Retina (tissue), 1 donor: ENCODE results near the gene AK8.

Experiments used
- DNase-seq: peaks from one replicate; pipeline ENCODE4 v3.0.0-alpha.2; 2016

Gene AK8

DNA sequence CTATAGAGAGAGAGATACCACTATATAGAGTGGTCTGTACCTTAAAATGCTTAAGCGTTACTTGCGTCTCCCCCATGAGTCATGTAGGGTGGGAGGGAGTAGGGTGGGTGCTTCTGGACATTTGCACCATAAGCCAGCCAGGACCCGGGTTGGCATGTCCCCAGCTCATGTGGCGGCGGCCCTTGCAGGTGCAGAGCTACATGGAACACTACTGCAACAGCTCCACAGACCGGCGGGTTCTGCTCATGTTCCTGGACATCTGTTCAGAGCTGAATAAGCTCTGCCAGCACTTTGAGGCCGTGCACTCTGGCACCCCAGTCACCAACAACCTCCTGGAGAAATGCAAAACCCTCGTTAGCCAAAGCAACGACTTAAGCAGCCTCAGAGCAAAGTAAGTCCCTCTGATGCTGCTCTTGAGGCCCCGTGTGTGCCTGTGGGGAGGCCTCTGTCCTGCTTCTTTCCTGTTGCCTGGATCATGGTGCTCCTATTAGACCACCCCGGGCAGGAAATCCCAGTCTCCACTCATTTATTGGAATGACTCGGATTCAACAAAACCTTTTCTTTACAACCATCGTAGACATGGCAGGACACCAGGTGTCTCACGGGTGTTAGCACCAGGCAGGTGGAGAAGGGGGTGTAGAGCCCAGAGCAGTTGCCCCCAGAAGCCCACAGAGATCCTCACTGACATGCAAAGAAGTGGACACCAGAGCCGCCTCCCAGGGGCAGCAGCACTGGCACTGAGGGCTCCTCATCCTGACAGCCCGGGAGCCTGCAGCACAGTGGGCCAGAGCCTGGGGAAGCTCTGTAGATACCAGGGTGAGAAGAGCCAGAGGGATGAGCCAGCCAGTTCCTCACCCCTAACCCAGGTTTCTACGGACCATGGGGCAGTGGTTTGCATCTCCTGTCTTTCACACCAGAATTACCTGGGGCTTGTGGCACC is 9.4 kb upstream of the AK8 start:
- no peak for DNase-seq

DNA sequence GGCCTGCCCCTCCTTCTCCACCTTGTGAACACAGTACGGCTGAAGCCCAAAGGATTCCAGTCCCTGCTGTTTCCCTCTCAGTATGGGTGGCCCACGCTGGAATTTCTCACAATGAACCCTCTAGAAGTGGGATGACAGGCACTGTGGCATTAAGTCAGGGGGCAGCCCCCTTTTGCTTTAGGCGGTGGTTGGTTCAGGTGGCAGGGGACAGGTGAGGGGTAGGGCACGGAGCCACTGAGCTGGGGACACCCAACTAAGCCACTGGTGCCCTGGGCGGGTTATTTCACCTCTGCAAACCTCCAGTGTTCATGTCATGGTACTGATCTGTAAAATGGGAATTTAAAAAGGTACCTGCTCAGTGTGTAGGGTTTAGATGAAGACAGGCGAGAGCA is 8.2 kb upstream of the AK8 start:
- no peak for DNase-seq

DNA sequence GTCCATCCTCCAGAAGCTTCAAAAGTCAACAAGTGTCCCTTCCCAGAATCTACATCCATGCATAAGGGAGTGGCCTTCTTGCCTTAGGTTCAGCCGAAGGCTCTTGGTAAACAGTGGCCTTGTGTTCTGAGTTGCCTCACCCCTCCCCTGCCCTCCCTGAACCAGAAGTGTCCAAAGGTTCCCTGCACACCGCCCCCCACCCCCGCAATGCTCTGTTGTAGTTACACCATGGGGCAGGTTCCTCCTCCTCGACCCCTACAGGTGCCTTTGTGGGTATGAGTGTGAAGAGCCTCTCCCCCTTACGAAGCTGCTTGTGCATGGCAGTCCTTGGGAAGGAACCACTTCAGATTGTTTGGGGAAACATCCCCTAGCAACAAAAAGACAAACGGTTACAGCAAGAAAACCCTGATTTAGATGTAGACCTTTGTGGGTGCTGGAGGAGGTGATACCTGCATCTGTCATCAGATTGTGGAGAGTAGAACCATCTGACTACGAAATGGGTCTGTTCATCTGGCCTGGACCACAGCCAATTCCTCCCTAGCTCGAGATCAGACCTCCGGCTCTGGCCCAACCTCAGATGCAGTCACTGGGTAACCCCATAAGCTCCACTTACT is 7.7 kb upstream of the AK8 start:
- no peak for DNase-seq

DNA sequence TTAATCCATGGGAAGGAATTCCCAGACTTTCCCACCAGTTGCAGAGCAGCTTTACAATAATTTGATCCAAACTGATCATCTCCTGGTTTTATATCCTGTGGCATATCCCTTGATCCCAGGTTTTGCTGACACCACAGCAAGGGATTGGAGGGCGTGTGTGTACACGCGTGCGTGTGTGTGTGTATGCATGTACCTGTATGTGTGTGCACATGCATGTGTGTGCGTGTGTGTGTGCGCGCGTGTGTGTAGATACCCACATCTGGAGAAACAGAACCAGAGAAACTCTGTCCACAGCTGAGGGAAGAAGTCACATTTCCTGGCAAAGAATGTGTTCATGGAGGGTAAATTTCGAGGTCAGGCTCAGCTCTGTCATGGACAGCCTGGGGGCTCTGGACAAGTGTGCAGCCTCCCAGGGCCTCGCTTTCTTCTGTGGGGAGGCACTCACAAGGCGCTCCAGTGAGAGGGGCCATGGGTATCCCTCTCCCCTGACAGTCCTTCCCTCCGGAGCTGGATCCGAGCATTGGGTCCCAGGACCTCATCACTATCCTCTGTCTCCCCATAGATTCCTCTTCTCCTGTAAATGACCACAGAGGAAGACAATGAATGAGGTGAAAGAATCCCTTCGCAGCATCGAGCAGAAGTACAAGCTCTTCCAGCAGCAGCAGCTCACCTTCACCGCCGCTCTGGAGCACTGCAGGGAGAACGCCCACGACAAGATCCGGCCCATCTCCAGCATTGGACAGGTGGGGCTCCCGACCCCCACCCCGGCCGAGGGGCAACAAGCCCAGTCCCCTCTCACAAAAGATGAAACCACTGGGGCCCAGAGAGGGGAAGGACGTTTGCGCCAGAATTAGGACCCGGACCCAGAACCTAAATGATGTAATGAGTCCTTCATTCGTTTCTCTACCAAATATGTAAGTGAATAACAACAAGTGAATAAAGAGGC is 5.5 kb upstream of the AK8 start:
- no peak for DNase-seq

DNA sequence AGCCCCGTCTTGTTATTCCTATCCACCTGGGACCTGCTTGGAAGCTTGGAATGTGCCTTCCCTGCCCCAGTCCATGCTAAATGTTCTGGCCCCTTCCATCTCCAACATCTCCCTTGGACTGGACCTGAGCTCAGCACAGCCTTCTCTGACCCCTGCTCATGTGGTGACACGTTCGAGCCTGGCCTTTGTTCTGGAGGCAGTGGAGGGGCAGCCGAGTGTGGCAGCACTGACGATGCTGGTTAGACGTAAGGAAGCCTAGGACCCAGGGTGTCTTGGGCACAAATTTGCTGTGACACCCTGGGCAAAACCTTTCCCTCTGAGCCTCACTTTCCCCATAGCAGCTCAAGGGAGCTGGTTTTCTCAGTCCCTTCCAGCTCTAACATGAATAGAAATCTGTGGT is 4.5 kb upstream of the AK8 start:
- DNase-seq = no peak

DNA sequence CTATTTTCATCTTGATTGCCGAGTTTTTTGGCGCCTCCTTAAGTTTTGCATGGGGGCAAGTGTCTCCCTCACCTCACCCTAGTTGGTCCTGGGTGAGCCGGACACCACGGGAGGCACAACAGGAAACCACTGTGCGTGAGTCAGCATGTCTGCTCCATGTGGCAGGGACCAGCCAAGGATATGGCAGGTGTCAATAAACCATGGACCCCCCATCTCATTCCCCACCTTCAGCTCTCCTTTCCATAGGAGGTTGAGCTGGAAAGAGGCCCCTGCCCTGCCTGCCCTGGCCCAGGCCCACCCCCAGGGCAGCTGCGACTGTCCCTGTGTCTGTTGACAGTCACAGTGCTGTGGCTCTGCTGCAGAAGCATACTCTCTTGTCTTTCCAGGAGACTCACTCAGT is 3.7 kb upstream of the AK8 start:
- no peak for DNase-seq

DNA sequence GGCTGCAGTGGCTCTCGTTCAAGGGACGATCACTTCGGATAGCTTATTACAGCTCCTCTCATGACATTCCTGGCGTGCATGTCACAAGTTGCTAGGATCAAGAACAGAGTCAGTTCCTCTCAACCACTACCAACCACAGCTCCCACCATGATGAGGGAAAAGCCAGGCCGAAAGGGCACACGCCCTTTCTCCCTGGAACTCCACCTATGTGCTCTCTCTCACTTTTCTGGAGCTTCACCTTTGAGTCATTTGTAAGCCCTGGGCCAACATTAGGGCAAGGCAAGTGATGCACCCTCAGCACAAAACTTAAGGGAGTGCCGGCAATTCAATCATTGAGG is 2.2 kb upstream of the AK8 start:
- DNase-seq = no peak

DNA sequence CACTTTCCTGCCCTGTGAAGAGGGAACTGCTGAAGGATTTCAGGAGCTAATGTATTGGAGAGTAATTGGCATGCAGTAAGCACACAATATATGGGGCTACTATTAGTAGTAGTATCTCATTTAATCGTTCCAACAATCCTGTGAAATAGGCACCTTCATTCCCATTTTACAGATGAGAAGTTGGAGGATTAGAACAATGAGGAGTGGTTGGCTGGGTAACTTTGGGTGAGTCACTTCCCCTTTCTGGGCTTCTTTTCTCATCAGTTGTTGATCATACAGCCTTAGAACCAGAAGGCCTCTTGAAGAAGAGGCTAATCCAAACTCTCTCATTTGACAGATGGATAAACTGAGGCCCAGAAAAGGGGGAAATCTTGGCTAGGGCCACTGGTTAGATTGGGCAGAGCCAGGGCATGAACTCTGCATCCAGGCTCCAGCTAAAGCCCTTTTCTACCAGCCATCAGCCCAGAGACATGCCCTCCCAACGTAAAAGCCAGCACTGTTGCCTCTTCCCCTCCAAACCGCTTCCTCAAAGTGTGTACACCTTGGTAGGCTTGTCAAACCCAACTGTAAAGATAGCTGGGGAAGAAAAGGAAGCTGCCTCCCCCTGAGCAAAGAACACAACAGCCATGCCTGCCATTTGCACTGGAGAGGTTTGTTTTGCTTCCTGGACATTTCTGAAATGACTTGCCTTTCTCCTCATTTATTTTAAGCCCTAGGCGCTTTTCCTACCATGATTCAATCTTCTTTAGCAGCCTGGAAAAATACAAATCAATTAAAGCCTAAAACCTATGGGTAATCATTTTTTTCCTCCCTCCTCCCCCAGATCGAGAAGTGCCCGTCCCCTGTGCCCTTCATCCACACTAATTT is 1.6 kb upstream of the AK8 start:
- DNase-seq = peak; percentile 50

DNA sequence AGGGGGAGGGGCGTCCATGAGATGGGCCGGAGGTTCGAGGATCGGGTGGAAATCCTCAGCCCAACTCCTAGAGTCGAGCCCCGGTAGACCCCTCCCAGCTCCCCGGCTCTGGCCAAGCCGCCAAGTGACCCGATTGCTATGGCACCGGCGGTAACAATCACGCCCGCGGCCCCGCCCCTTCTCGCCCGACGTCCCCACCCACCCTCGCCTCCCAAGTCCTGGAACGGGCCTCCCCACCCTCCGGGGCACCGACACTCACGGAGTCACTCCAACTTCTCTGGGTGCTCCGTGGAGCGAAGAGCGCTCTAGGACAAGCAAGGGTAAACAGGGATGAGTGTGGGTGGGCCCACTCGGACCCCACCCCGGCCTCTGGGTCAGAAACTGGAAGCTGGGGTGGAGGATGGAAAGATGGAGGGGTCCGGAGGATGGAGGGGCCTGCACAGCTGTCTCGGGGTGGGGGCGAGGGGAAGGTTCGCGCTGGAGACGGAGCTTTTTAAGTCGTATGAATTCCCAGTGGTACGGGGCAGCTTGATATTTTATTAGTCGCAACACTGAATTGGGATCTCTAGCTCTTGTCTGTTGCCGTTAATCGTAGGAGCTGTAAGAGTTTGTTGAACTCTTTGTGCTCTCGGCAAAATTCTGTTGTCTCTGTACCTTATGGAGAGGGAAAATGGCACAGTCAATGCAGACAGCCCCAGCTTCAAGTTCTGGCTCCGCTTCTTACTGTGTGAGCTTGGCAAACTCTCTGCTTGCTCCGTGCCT is 792 bp upstream of the AK8 start, which contains the start of gene SPACA9:
TSS of gene SPACA9 (plus strand) at position 204 of the 762 bp plus-strand sequence. CDS start 5,050 bp downstream, outside the sequence.
- DNase-seq = peak; percentile 32

DNA sequence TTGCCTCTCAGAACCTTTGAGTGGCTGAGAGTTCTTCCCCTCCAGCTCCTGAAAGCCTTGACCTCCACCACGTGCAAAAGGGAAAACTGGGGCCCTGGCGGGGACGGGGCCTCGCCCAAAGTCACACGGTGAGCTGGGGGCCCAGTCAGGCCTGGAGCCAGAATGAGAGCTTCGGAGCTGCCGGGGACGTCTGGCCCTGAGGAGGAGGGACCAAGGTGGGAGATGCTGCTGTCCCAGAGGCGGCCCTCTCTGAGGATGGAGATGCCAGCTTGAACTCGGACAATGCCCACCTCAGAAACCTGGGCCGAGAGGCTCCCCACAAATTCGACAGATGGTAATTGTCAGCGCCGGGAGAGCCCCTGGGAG is 643 bp downstream of the AK8 start:
- no peak for DNase-seq

DNA sequence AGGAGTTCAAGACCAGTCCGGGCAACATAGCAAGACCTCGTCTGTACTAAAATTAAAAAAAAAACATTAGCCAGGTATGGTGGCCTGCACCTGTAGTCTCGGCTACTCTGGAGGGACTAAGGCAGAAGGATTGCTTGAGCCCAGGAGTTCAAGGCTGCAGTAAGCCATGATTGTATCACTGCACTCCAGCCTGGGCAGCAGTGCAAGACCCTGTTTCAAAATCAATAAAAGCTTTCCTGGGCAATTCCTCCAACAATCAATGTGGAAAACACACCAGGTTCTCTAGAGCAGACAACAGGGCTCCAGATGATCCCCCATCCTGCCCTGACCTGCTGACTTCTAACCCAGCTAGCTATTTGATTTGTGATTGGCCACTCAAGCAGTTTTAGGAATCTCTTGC is 1.2 kb downstream of the AK8 start:
- no peak for DNase-seq

DNA sequence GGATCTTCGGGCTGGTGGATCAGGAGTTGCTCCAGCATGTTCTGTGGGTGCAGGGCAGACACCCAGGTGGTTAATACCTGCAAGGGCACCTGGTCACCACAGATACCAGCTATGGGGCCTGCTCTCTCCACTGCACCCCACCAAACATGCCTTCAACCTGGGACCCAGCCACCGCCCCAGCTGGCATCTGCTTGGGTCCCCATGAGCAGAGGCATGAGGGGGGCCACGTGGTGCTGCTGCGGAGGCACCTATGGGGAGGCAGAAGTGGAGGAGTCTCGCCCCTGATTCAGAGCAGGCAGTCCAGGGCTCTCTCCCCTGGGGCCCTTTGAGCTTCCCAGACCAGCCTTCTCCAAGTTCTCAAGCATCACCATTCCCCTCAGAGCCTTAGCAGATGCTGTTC is 2.9 kb downstream of the AK8 start:
- no peak for DNase-seq

DNA sequence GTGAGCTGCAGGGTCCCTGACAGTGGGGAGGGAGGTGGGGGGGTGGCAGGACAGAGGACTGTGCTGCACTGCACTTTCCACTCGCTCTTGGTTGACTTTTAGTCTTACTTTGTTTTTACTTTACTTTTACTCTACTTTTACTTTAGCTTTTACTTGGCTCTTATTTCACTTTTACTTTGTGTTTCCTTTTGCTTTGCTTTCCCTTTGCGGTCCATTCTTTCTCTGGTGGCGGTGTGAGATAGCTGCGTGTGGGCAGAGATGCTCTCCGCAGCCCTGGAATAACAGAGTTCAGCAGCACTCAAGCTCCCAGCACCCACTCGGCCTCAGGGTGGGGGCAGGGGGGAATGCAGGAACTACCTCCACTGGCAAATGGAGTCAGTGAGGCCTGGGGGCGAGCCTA is 4.7 kb downstream of the AK8 start:
- no peak for DNase-seq

DNA sequence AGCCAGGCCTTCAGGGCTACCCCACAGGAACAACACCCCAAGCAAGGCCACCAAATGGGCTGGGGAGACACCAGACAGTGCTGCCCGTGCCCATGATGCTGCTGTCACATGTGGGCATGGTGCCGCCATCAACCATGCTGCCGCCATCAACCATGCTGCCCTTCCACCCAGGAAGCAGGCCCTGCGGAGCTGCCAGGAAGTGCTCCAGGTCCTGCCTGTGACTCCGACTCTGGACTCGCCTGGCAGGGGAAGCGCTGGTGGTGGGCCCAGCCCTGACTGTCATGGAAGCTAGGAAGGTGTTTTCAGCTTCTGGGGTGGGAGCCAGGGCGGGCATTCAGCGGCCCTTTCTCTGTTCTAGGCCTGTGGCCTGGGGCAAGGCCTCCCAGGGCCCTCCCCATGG is 8.8 kb downstream of the AK8 start:
- DNase-seq = no peak

DNA sequence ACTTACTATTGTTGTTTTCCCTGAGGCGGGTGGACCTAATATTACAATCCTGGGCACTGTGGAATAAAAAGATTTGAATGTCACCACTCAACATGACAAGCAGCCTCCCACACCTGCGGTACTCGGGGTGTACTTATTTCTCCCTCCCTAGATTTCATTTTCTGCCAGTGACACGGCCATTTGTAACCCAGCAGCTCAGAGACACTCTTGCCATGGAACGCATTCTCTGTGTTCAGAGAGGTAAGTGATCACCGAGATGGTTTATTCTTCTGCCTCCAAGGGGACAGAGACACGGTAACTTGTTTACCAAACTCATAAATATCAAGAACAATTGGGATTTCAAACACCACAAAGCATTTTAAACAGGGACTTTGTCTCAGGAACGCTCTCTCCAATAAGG is 11.2 kb downstream of the AK8 start:
- no peak for DNase-seq

DNA sequence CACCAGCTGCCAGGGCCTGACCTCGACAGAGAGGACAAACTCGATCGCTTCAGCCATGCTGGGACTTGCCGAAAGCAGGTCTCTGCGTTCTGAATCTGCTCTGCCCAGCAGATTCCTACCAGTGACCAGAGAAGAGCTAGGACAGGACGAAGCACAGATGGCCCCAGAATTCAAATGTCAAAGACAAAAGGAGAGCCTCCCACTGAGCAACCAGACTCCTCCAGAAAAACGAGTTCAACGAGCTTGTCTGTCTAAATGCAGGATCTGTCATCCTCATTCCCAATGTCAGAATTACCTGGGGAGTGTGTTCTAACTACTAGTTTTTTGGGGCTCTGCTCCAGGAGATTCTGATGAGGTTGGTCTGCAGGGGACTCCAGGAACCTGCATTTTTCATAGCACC is 13.4 kb downstream of the AK8 start:
- no peak for DNase-seq

DNA sequence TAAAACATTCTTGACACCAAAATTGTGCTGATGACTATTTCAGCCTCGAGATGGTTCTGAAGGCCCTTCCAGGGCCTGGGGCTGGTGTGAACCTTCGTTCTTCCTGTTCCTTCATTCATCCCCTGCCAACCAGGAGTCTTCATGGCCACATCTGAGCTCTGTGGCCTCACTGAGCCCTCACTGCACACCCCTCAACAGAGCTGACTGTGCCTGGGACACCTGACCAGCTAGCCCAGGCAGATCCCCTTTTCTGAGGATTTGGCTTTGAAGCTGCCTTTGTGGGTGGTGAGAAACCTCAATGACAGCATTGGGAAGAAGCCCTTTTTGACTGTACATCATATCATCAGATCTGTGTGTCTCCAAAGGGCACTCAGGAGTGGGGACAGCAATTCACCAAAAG is 13.8 kb downstream of the AK8 start:
- DNase-seq = no peak

DNA sequence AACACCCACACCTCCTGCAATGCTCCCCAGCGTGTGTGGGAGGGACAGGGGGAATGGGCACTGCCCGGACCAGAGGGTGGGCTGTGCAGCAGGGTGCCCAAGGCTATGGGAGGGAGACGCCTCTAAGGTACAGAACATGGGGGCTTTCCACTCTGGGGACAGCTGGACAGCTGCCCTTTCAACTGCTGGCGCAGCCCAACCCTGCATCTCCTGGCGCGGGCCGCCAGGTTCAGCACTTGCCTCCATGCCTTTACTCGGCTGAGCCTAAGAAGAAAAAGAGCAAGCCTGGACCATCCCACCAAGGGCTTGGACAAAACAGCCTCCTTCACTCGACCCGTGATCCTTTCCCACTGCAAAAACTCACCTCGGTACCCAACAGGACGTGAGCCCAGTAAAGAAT is 15.0 kb downstream of the AK8 start:
- no peak for DNase-seq

DNA sequence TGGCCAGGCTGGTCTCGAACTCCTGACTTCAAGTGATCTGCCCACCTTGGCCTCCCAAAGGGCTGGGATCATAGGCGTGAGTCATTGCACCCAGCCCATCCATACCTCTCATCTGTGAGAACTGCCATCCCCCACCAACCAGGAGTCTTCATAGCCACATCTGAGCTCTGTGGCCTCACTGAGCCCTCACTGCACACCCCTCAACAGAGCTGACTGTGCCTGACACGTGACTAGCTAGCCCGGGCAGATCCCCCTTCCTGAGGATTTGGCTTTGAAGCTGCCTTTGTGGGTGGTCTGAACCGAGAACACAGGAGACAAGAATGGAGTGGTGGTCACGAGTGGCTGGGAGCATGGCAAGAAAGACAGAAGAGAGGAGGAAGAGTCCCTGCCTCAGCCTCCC is 15.6 kb downstream of the AK8 start:
- DNase-seq = no peak

DNA sequence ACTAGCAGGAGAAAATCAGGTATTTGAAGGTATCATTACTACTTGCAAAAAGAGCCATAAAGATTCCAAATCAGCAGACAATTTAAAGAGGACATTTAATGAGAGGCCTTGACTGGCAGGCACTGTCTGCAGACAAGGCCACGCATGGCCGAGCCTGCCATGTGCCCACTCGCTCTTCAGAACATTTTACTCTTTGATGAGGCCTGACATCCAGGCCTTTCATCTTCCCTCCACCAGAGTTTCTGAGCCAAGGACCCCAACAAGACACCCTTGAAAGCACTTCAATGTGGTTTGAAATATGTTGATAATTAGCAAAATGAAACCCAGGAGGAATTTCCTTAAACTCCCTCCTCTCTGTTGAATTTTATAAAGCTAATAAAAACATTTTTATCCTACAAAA is 16.4 kb downstream of the AK8 start:
- DNase-seq = peak; percentile 61

DNA sequence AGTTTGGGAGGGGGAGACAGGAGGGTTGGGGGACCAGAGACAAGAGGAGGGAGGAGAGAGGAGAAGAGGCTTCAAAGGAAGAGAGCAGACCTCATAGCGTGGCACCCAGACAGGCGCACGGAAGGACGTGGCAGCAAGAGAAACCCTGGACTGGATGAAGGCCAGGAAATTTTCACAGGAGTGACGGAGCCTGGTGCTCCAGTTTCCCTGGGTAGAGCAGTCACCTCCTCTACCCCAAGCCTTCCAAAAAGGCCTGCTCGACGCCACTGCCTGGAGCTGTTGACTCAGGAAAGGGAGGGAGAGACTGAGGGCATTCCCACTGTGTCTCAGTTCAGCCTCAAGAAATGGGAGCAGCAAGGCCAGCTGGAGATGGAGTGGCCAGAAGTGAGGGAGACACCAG is 19.3 kb downstream of the AK8 start:
- DNase-seq = no peak
